Neural cell (in vitro differentiated cells): ENCODE measurements around the gene AKAP6. TPM values are rescaled to one million over a fixed set of nuclear protein-coding genes. Genes with fewer than 3 reads are reported as not detected.

Experiments
- H2AFZ ChIP-seq: fragments of 200-600, 300-800 bp; sonication (generic), shearing (Covaris generic); 2 replicates; pipeline ENCODE4 v1.6.0; 2014; ENCODE audit warnings: low read depth, mild to moderate bottlenecking, antibody characterized with exemption, low read length, moderate library complexity
- H3F3A ChIP-seq: fragments of 200-600 bp; shearing (Covaris generic); 2 replicates; pipeline ENCODE4 v1.6.1; 2016; ENCODE audit warnings: mild to moderate bottlenecking, moderate library complexity, mixed read lengths, antibody characterized with exemption, low read length; ENCODE audit not compliant: insufficient read depth, poor library complexity, severe bottlenecking
- H3K27ac ChIP-seq: fragments of 200-600, 300-800 bp; sonication (generic), shearing (Covaris generic); 2 replicates; pipeline ENCODE4 v1.5.1; 2014; ENCODE audit warnings: mild to moderate bottlenecking, low read length, moderate library complexity
- H3K27me3 ChIP-seq: fragments of 300-800, 200-600 bp; sonication (generic), shearing (Covaris generic); 2 replicates; pipeline ENCODE4 v1.6.0; 2014; ENCODE audit warnings: mild to moderate bottlenecking, low read depth, low read length, moderate library complexity; ENCODE audit not compliant: insufficient read depth
- H3K36me3 ChIP-seq: fragments of 300-800, 200-600 bp; sonication (generic), shearing (Covaris generic); 2 replicates; pipeline ENCODE4 v1.5.1; 2014; ENCODE audit warnings: mild to moderate bottlenecking, antibody characterized with exemption, low read length, moderate library complexity; ENCODE audit not compliant: insufficient read depth
- H3K4me2 ChIP-seq: fragments of 300-800, 200-600 bp; sonication (generic), shearing (Covaris generic); 2 replicates; pipeline ENCODE4 v1.6.0; 2014; ENCODE audit warnings: mild to moderate bottlenecking, low read length
- H3K4me3 ChIP-seq: fragments of 300-800, 200-600 bp; sonication (generic), shearing (Covaris generic); 2 replicates; pipeline ENCODE4 v1.5.1; 2014; ENCODE audit warnings: mild to moderate bottlenecking, low read length, moderate library complexity
- H3K79me2 ChIP-seq: fragments of 200-600 bp; shearing (Covaris generic); replicated peaks from 2 replicates; pipeline ENCODE4 v1.6.0; 2014; ENCODE audit warnings: mild to moderate bottlenecking, low read length, moderate library complexity; ENCODE audit not compliant: insufficient read depth
- H3K9ac ChIP-seq: fragments of 300-800, 200-600 bp; sonication (generic), shearing (Covaris generic); 2 replicates; pipeline ENCODE4 v1.6.1; 2016; ENCODE audit warnings: mild to moderate bottlenecking, low read length, mixed read lengths
- H3K9me2 ChIP-seq: fragments of 200-600 bp; shearing (Covaris generic); 2 replicates; pipeline ENCODE4 v1.6.1; 2016; ENCODE audit warnings: mild to moderate bottlenecking, low read length, mixed read lengths; ENCODE audit not compliant: insufficient read depth
- H3K9me3 ChIP-seq: fragments of 200-600, 300-800 bp; sonication (generic), shearing (Covaris generic); 2 replicates; pipeline ENCODE4 v1.6.1; 2016; ENCODE audit warnings: mild to moderate bottlenecking, mixed run types, low read length, moderate library complexity, mixed read lengths
- H4K20me1 ChIP-seq: fragments of 200-600 bp; shearing (Covaris generic); 2 replicates; pipeline ENCODE4 v1.6.1; 2016; ENCODE audit warnings: mild to moderate bottlenecking, mixed run types; ENCODE audit not compliant: insufficient read depth
- CTCF ChIP-seq: fragments of 450-650 bp; IDR thresholded peaks from 2 replicates; pipeline ENCODE4 v1.5.1; 2014; ENCODE audit warnings: antibody characterized with exemption, mild to moderate bottlenecking, moderate library complexity; ENCODE audit not compliant: poor library complexity, severe bottlenecking
- EP300 ChIP-seq: fragments of 450-650 bp; conservative IDR thresholded peaks from 2 replicates; pipeline ENCODE4 v1.6.1; 2014; ENCODE audit warnings: antibody characterized with exemption, mild to moderate bottlenecking, moderate library complexity; ENCODE audit not compliant: poor library complexity, severe bottlenecking
- EZH2 ChIP-seq: fragments of 200-600, 300-800 bp; shearing (Covaris generic), sonication (generic); IDR thresholded peaks from 2 replicates; pipeline ENCODE4 v1.6.1; 2014; ENCODE audit warnings: antibody characterized with exemption, low read length, borderline replicate concordance, mild to moderate bottlenecking; ENCODE audit not compliant: insufficient read depth, poor library complexity, severe bottlenecking
- MXI1 ChIP-seq: fragments of 450-650 bp; conservative IDR thresholded peaks from 2 replicates; pipeline ENCODE4 v1.6.1; 2014; ENCODE audit warnings: antibody characterized with exemption, mild to moderate bottlenecking; ENCODE audit not compliant: poor library complexity, severe bottlenecking
- POLR2AphosphoS5 ChIP-seq: IDR thresholded peaks from 2 replicates; pipeline ENCODE4 v1.6.1; 2012
- RAD21 ChIP-seq: fragments of 450-650 bp; conservative IDR thresholded peaks from 2 replicates; pipeline ENCODE4 v1.6.1; 2014; ENCODE audit warnings: antibody characterized with exemption, mild to moderate bottlenecking, moderate library complexity
- REST ChIP-seq: IDR thresholded peaks from 2 replicates; pipeline ENCODE4 v1.6.1; 2012; ENCODE audit warnings: borderline replicate concordance
- SMC3 ChIP-seq: fragments of 450-650 bp; conservative IDR thresholded peaks from 2 replicates; pipeline ENCODE4 v1.6.1; 2014; ENCODE audit warnings: antibody characterized with exemption, mild to moderate bottlenecking, moderate library complexity; ENCODE audit not compliant: poor library complexity
- TAF1 ChIP-seq: IDR thresholded peaks from 2 replicates; pipeline ENCODE4 v1.6.1; 2012; ENCODE audit warnings: low read depth
- polyA plus RNA-seq: library from polyadenylated mRNA; depleted of rRNA; stranded (reverse); fragments of >200 nt; gene quantifications from 2 replicates; pipeline ENCODE4 v1.2.3, GENCODE V29; 2014

AKAP6 gene
- polyA plus RNA-seq, 1 donor from 2014 or later: 15.8 TPM

GRCh38 chr14:32565256-32565655, 236.2 kb downstream of the AKAP6 start:
- Histone ChIP-seq H3K4me3 (no peak overlapping the region), H3K9me3 (no peaks in the 10 kb centered on the region), H3F3A (no peaks in the 10 kb centered on the region), H3K9ac (no peak overlapping the region), H4K20me1 (no peaks in the 10 kb centered on the region), H3K9me2 (no peaks in the 10 kb centered on the region), H3K27me3 (no peaks in the 10 kb centered on the region), H3K36me3 (no peaks in the 10 kb centered on the region), H3K4me2 (no peak overlapping the region), H3K27ac (no peak overlapping the region), H2AFZ (no peak overlapping the region), H3K79me2 (no peaks in the 10 kb centered on the region)
- TF ChIP-seq POLR2AphosphoS5: no peak
- TF ChIP-seq REST: no peak
- TF ChIP-seq CTCF: no peak
- TF ChIP-seq EZH2: no peak
- no peak for TF ChIP-seq SMC3
- no peak for TF ChIP-seq EP300
- no peak for TF ChIP-seq TAF1
- no peak for TF ChIP-seq RAD21
- TF ChIP-seq MXI1: no peak

GRCh38 chr14:32567543-32568384, 238.7 kb downstream of the AKAP6 start:
- H3K9ac ChIP-seq: no peak overlapping the region
- no peaks in the 10 kb centered on the region for H3F3A ChIP-seq
- no peak for TF ChIP-seq MXI1
- no peak for TF ChIP-seq EZH2
- no peak for TF ChIP-seq CTCF
- no peak overlapping the region for H2AFZ ChIP-seq
- no peaks in the 10 kb centered on the region for H3K79me2 ChIP-seq
- H4K20me1 ChIP-seq: no peaks in the 10 kb centered on the region
- no peak overlapping the region for H3K4me2 ChIP-seq
- H3K36me3 ChIP-seq: no peaks in the 10 kb centered on the region
- no peaks in the 10 kb centered on the region for H3K27me3 ChIP-seq
- H3K27ac ChIP-seq: no peak overlapping the region
- no peaks in the 10 kb centered on the region for H3K9me2 ChIP-seq
- H3K4me3 ChIP-seq: no peak overlapping the region
- no peaks in the 10 kb centered on the region for H3K9me3 ChIP-seq
